Hepatocyte (in vitro differentiated cells): ENCODE results near the gene EFHD2. TPM values are rescaled to one million over a fixed set of nuclear protein-coding genes. Genes with fewer than 3 reads are reported as not detected.

Source experiments
- DNase-seq: peaks from one replicate; pipeline ENCODE4 v3.0.0-alpha.2; 2016; ENCODE audit warnings: low spot score
- H2AFZ ChIP-seq: fragments of 200-600 bp; sonication (generic); 2 replicates; pipeline ENCODE4 v1.6.0; 2016; ENCODE audit warnings: antibody characterized with exemption, mild to moderate bottlenecking
- H3K27ac ChIP-seq: fragments of 200-600 bp; sonication (generic); 2 replicates; pipeline ENCODE4 v1.5.1; 2016; ENCODE audit warnings: mild to moderate bottlenecking
- H3K27me3 ChIP-seq: fragments of 200-600 bp; sonication (generic); 2 replicates; pipeline ENCODE4 v1.6.1; 2016
- H3K36me3 ChIP-seq: fragments of 200-600 bp; sonication (generic); replicated peaks from 2 replicates; pipeline ENCODE4 v1.5.1; 2016; ENCODE audit warnings: low read depth; ENCODE audit not compliant: insufficient read depth
- H3K4me1 ChIP-seq: fragments of 200-600 bp; sonication (generic); 2 replicates; pipeline ENCODE4 v1.5.1; 2016; ENCODE audit warnings: mild to moderate bottlenecking, moderate library complexity; ENCODE audit not compliant: insufficient read depth
- H3K4me2 ChIP-seq: fragments of 200-600 bp; sonication (generic); 2 replicates; pipeline ENCODE4 v1.6.0; 2016
- H3K4me3 ChIP-seq: fragments of 200-600 bp; sonication (generic); 2 replicates; pipeline ENCODE4 v1.5.1; 2016; ENCODE audit warnings: mild to moderate bottlenecking
- H3K79me2 ChIP-seq: fragments of 200-600 bp; sonication (generic); 2 replicates; pipeline ENCODE4 v1.6.0; 2017; ENCODE audit warnings: mild to moderate bottlenecking
- H3K9me2 ChIP-seq: fragments of 200-600 bp; sonication (generic); replicated peaks from 2 replicates; pipeline ENCODE4 v1.6.0; 2017; ENCODE audit warnings: mild to moderate bottlenecking; ENCODE audit not compliant: insufficient read depth
- H3K9me3 ChIP-seq: fragments of 200-600 bp; sonication (generic); 2 replicates; pipeline ENCODE4 v1.5.1; 2016; ENCODE audit warnings: low read depth, mild to moderate bottlenecking
- H4K20me1 ChIP-seq: fragments of 200-600 bp; sonication (generic); 2 replicates; pipeline ENCODE4 v1.6.0; 2016; ENCODE audit warnings: mild to moderate bottlenecking; ENCODE audit not compliant: insufficient read depth, poor library complexity, severe bottlenecking
- CTCF ChIP-seq: fragments of 200-600 bp; sonication (generic); IDR thresholded peaks from 2 replicates; pipeline ENCODE4 v1.5.1; 2016; ENCODE audit warnings: antibody characterized with exemption, mild to moderate bottlenecking; ENCODE audit not compliant: poor library complexity
- EZH2 ChIP-seq: fragments of 200-600 bp; sonication (generic); IDR thresholded peaks from 2 replicates; pipeline ENCODE4 v1.6.1; 2016; ENCODE audit warnings: antibody characterized with exemption, mild to moderate bottlenecking, borderline replicate concordance
- EZH2phosphoT487 ChIP-seq: fragments of 200-600 bp; sonication (generic); IDR thresholded peaks from one replicate; pipeline ENCODE4 v1.6.1; 2018; ENCODE audit warnings: antibody characterized with exemption, mild to moderate bottlenecking, low read depth, moderate library complexity; ENCODE audit not compliant: unreplicated experiment, severe bottlenecking
- WGBS: methylation state at CpG from one replicate; pipeline ENCODE4 v1.1.6; 2016; ENCODE audit warnings: low lambda C conversion rate; ENCODE audit errors: missing lambda C conversion rate; 5-methylcytosine and 5-hydroxymethylcytosine counted together
- polyA plus RNA-seq: library from polyadenylated mRNA; unstranded; fragments of >200 nt; fragmentation: Nextera tagmentation; extraction: Ambion mirVana; gene quantifications from 2 replicates; pipeline ENCODE4 v1.2.1, GENCODE V29; 2016
- total RNA-seq: library from RNA; depleted of rRNA; stranded (reverse); fragments of >200 nt; gene quantifications from 2 replicates; pipeline ENCODE4 v1.2.3, GENCODE V29; 2014

Gene EFHD2
- total and polyA plus RNA-seq, 2 experiments from 2014 or later, result 34.4 to 63.7 TPM

- no peak overlapping the region for H2AFZ ChIP-seq
- TF ChIP-seq CTCF (no peak), EZH2phosphoT487 (no peak), EZH2 (no peak)
- no peak overlapping the region for H3K4me3 ChIP-seq
- WGBS, result 63% methylated on average over 5 of the region's 5 CpGs
- no peaks in the 10 kb centered on the region for H4K20me1 ChIP-seq
- H3K4me2 ChIP-seq, result no peak overlapping the region
- H3K79me2 ChIP-seq, result peaks cover 11% of the 10 kb centered on the region
- H3K9me3 ChIP-seq, result no peaks in the 10 kb centered on the region
- H3K27me3 ChIP-seq, result no peaks in the 10 kb centered on the region
- H3K4me1 ChIP-seq, result peaks cover 15% of the 10 kb centered on the region
- no peaks in the 10 kb centered on the region for H3K36me3 ChIP-seq
- H3K27ac ChIP-seq, result peak overlapping the region; percentile 83
- DNase-seq, result no peak
- no peaks in the 10 kb centered on the region for H3K9me2 ChIP-seq
Measured at GRCh38 chr1:15424981-15425380, 15.3 kb downstream of the EFHD2 start.

- TF ChIP-seq CTCF (no peak), EZH2 (no peak), EZH2phosphoT487 (no peak)
- Histone ChIP-seq H3K4me2 (no peak overlapping the region), H3K27ac (no peak overlapping the region), H3K79me2 (peaks cover 6% of the 10 kb centered on the region), H3K9me2 (no peaks in the 10 kb centered on the region), H2AFZ (no peak overlapping the region), H4K20me1 (no peaks in the 10 kb centered on the region), H3K4me3 (no peak overlapping the region), H3K27me3 (no peaks in the 10 kb centered on the region), H3K4me1 (peaks cover 15% of the 10 kb centered on the region), H3K9me3 (no peaks in the 10 kb centered on the region), H3K36me3 (no peaks in the 10 kb centered on the region)
- no peak for DNase-seq
- WGBS, result 98% methylated on average over 10 of the region's 10 CpGs
Measured at GRCh38 chr1:15425521-15425920, 15.8 kb downstream of the EFHD2 start.

GRCh38 chr1:15425958-15426357 is 16.3 kb downstream of the EFHD2 start:
- H2AFZ ChIP-seq, result no peak overlapping the region
- no peaks in the 10 kb centered on the region for H3K27me3 ChIP-seq
- no peak for DNase-seq
- 87% methylated on average over 6 of the region's 6 CpGs for WGBS
- H3K79me2 ChIP-seq, result peaks cover 6% of the 10 kb centered on the region
- H3K9me2 ChIP-seq, result no peaks in the 10 kb centered on the region
- H3K36me3 ChIP-seq, result no peaks in the 10 kb centered on the region
- no peak overlapping the region for H3K27ac ChIP-seq
- H3K4me2 ChIP-seq, result no peak overlapping the region
- no peaks in the 10 kb centered on the region for H3K9me3 ChIP-seq
- TF ChIP-seq CTCF (no peak), EZH2 (no peak), EZH2phosphoT487 (no peak)
- H4K20me1 ChIP-seq, result no peaks in the 10 kb centered on the region
- H3K4me3 ChIP-seq, result no peak overlapping the region
- peaks cover 15% of the 10 kb centered on the region for H3K4me1 ChIP-seq
